K562 (cell line): ENCODE data around the gene GLUL. TPM values are rescaled to one million over a fixed set of nuclear protein-coding genes. Genes with fewer than 3 reads are reported as not detected.

Experiments used
- CBFA2T2 ChIP-seq: fragments of 450-650 bp; conservative IDR thresholded peaks from 2 replicates; pipeline ENCODE4 v1.6.1; 2017; ENCODE audit warnings: mild to moderate bottlenecking
- DDX20 ChIP-seq: fragments of 450-650 bp; IDR thresholded peaks from 2 replicates; pipeline ENCODE4 v1.6.1; 2016; ENCODE audit warnings: missing genetic modification characterization, low read depth, mild to moderate bottlenecking, missing compliant biosample characterization, moderate library complexity
- HDAC3 ChIP-seq: fragments of 450-650 bp; IDR thresholded peaks from 2 replicates; pipeline ENCODE4 v1.6.1; 2018; ENCODE audit warnings: borderline replicate concordance, mild to moderate bottlenecking, moderate library complexity; ENCODE audit not compliant: partially characterized antibody
- ILK ChIP-seq: fragments of 450-650 bp; IDR thresholded peaks from 2 replicates; pipeline ENCODE4 v1.6.1; 2016; ENCODE audit warnings: missing genetic modification characterization, low read depth, mild to moderate bottlenecking, missing compliant biosample characterization, moderate library complexity, borderline replicate concordance
- NCOA4 ChIP-seq: fragments of 450-650 bp; IDR thresholded peaks from 2 replicates; pipeline ENCODE4 v1.6.1; 2018; ENCODE audit warnings: mild to moderate bottlenecking; ENCODE audit not compliant: partially characterized antibody
- POLR2A ChIP-seq: fragments of 450-650 bp; conservative IDR thresholded peaks from 2 replicates; pipeline ENCODE4 v1.6.1; 2016
- ZNF12 ChIP-seq: sonication (generic); formaldehyde crosslinking; IDR thresholded peaks from 2 replicates; pipeline ENCODE4 v1.4.0; 2020; ENCODE audit warnings: mild to moderate bottlenecking, missing genetic modification reagents
- ZNF354B ChIP-seq: fragments of 250-450 bp; sonication (Bioruptor Pico); IDR thresholded peaks from 2 replicates; pipeline ENCODE4 v1.4.0; 2020
- ZNF384 ChIP-seq: IDR thresholded peaks from 2 replicates; pipeline ENCODE4 v1.6.1; 2012; ENCODE audit warnings: low read depth, low read length, improper control_type of control experiment
- ZNF76 ChIP-seq: fragments of 250-450 bp; sonication (Bioruptor Pico); IDR thresholded peaks from 2 replicates; pipeline ENCODE4 v1.4.0; 2020; ENCODE audit warnings: mild to moderate bottlenecking, moderate library complexity, borderline replicate concordance
- ZZZ3 ChIP-seq: fragments of 450-650 bp; IDR thresholded peaks from 2 replicates; pipeline ENCODE4 v1.6.1; 2016; ENCODE audit warnings: antibody characterized with exemption, mild to moderate bottlenecking, moderate library complexity
- polyA plus RNA-seq, 8 experiments: library from polyadenylated mRNA; depleted of rRNA in 4 of 8; stranded (reverse) in 5 of 8; unstranded in 3 of 8; fragments of >200 nt; fragmentation: Nextera tagmentation in 2 of 8; fragmentation: Illumina TruSeq in 1 of 8; extraction: Ambion mirVana in 2 of 8; extraction: Trizol in 1 of 8; gene quantifications; 2 replicates each; pipeline versions ENCODE4 v1.2.1 to v1.2.3, GENCODE V29; 2011 to 2014; ENCODE audit warnings: inconsistent platforms in 1 of 8, missing spikeins in 1 of 8
- total RNA-seq, 7 experiments: library from RNA; depleted of rRNA in 6 of 7; stranded (reverse); fragments of >200 nt in 6 of 7; fragmentation: Illumina TruSeq in 2 of 7; extraction: Trizol in 2 of 7; gene quantifications; 2 replicates each; pipeline versions ENCODE4 v1.2.1 to v1.2.3, GENCODE V29; 2011 to 2021; ENCODE audit warnings: low replicate concordance in 1 of 7
- TF ChIP-seq, protein P1 (sequence below), 2 experiments: fragments of 450-650 bp; IDR thresholded peaks; 2 replicates each; pipeline ENCODE4 v1.6.1; 2018; ENCODE audit warnings: mild to moderate bottlenecking in 2 of 2, low read depth in 1 of 2; ENCODE audit not compliant: partially characterized antibody in 2 of 2
- TF ChIP-seq, protein P2 (sequence below): sonication (generic); formaldehyde crosslinking; IDR thresholded peaks from 2 replicates; pipeline ENCODE4 v1.4.0; 2020; ENCODE audit warnings: mild to moderate bottlenecking, missing genetic modification reagents
- TF ChIP-seq, protein P3 (sequence below): fragments of 200-800 bp; sonication (Bioruptor generic); IDR thresholded peaks from 2 replicates; pipeline ENCODE4 v1.6.1; 2017; ENCODE audit warnings: missing genetic modification characterization, missing compliant biosample characterization
- TF ChIP-seq, protein P4 (sequence below): fragments of 200-400 bp; formaldehyde crosslinking; IDR thresholded peaks from 2 replicates; pipeline ENCODE4 v1.6.1; 2017; ENCODE audit warnings: mild to moderate bottlenecking, low read depth, low read length, moderate library complexity
- TF ChIP-seq, protein P5 (sequence below), 2 experiments: fragments of 200-800 bp in 1 of 2; sonication (Bioruptor generic) in 1 of 2; sonication (generic) in 1 of 2; formaldehyde crosslinking in 1 of 2; IDR thresholded peaks in 1 of 2; conservative IDR thresholded peaks in 1 of 2; 2 replicates each; pipeline versions ENCODE4 v1.5.0 to v1.6.1; 2016 to 2020; ENCODE audit warnings: missing compliant biosample characterization in 1 of 2, missing genetic modification characterization in 1 of 2, missing genetic modification reagents in 1 of 2

Gene GLUL
- total and polyA plus RNA-seq, 9 of the 15 experiments (the other 6 are each of a cell fraction or from before 2014, with no cell fraction given) = 1,088 to 4,222 (median 1,338) TPM

DNA sequence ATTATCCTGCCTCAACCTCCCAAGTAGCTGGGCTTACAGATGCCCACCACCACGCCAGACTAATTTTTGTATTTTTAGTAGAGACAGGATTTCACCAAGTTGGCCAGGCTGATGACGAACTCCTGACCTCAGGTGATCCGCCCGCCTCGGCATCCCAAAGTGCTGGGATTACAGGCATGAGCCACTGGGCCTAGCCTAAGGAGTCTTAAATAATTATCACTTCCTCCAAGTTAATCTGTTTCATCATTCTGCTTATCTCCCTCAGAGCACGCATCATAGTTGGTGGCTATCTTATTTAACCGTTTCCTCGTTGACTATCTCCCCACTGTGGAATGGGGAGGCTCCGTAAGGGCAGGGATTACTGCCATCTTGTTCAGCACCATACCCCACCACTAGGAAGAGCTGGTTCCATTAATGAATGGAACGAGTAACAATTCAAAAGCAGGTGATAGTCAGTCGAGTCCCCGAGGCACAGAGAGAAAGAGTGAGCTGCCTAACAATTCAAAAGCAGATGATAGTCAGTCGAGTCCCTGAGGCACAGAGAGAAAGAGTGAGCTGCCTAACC, 52.7 kb downstream of the GLUL start (continued):
- TF ChIP-seq, protein P1, sequence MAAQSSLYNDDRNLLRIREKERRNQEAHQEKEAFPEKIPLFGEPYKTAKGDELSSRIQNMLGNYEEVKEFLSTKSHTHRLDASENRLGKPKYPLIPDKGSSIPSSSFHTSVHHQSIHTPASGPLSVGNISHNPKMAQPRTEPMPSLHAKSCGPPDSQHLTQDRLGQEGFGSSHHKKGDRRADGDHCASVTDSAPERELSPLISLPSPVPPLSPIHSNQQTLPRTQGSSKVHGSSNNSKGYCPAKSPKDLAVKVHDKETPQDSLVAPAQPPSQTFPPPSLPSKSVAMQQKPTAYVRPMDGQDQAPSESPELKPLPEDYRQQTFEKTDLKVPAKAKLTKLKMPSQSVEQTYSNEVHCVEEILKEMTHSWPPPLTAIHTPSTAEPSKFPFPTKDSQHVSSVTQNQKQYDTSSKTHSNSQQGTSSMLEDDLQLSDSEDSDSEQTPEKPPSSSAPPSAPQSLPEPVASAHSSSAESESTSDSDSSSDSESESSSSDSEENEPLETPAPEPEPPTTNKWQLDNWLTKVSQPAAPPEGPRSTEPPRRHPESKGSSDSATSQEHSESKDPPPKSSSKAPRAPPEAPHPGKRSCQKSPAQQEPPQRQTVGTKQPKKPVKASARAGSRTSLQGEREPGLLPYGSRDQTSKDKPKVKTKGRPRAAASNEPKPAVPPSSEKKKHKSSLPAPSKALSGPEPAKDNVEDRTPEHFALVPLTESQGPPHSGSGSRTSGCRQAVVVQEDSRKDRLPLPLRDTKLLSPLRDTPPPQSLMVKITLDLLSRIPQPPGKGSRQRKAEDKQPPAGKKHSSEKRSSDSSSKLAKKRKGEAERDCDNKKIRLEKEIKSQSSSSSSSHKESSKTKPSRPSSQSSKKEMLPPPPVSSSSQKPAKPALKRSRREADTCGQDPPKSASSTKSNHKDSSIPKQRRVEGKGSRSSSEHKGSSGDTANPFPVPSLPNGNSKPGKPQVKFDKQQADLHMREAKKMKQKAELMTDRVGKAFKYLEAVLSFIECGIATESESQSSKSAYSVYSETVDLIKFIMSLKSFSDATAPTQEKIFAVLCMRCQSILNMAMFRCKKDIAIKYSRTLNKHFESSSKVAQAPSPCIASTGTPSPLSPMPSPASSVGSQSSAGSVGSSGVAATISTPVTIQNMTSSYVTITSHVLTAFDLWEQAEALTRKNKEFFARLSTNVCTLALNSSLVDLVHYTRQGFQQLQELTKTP (IDR thresholded peaks at IDR 0.05; ENCODE audit: low read depth in 1 of 2, partially characterized antibody in 2 of 2) = peak in 1 of 2 experiments; percentile 54
- TF ChIP-seq ZNF384 (no peak), ZNF76 (CRISPR knock-in tag) (peak; percentile 81; the same call in 1 of the 2 replicates), ZZZ3 (no peak), POLR2A (no peak), NCOA4 (no peak), ZNF354B (CRISPR knock-in tag) (0 out of 2 replicates have a peak, but pooled peaks have one; percentile 6), ILK (tag) (no peak), CBFA2T2 (peak; percentile 88), ZNF12 (CRISPR knock-in tag) (no peak), HDAC3 (peak; percentile 83), DDX20 (tag) (peak; percentile 75; the same call in 1 of the 2 replicates)
- TF ChIP-seq, protein P2, sequence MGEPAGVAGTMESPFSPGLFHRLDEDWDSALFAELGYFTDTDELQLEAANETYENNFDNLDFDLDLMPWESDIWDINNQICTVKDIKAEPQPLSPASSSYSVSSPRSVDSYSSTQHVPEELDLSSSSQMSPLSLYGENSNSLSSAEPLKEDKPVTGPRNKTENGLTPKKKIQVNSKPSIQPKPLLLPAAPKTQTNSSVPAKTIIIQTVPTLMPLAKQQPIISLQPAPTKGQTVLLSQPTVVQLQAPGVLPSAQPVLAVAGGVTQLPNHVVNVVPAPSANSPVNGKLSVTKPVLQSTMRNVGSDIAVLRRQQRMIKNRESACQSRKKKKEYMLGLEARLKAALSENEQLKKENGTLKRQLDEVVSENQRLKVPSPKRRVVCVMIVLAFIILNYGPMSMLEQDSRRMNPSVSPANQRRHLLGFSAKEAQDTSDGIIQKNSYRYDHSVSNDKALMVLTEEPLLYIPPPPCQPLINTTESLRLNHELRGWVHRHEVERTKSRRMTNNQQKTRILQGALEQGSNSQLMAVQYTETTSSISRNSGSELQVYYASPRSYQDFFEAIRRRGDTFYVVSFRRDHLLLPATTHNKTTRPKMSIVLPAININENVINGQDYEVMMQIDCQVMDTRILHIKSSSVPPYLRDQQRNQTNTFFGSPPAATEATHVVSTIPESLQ (CRISPR knock-in tag) = 0 out of 2 replicates have a peak, but pooled peaks have one; percentile 61
- TF ChIP-seq, protein P3, sequence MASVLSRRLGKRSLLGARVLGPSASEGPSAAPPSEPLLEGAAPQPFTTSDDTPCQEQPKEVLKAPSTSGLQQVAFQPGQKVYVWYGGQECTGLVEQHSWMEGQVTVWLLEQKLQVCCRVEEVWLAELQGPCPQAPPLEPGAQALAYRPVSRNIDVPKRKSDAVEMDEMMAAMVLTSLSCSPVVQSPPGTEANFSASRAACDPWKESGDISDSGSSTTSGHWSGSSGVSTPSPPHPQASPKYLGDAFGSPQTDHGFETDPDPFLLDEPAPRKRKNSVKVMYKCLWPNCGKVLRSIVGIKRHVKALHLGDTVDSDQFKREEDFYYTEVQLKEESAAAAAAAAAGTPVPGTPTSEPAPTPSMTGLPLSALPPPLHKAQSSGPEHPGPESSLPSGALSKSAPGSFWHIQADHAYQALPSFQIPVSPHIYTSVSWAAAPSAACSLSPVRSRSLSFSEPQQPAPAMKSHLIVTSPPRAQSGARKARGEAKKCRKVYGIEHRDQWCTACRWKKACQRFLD (CRISPR knock-in tag) = peak; percentile 60
- TF ChIP-seq, protein P4, sequence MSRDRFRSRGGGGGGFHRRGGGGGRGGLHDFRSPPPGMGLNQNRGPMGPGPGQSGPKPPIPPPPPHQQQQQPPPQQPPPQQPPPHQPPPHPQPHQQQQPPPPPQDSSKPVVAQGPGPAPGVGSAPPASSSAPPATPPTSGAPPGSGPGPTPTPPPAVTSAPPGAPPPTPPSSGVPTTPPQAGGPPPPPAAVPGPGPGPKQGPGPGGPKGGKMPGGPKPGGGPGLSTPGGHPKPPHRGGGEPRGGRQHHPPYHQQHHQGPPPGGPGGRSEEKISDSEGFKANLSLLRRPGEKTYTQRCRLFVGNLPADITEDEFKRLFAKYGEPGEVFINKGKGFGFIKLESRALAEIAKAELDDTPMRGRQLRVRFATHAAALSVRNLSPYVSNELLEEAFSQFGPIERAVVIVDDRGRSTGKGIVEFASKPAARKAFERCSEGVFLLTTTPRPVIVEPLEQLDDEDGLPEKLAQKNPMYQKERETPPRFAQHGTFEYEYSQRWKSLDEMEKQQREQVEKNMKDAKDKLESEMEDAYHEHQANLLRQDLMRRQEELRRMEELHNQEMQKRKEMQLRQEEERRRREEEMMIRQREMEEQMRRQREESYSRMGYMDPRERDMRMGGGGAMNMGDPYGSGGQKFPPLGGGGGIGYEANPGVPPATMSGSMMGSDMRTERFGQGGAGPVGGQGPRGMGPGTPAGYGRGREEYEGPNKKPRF = no peak
- TF ChIP-seq, protein P5, sequence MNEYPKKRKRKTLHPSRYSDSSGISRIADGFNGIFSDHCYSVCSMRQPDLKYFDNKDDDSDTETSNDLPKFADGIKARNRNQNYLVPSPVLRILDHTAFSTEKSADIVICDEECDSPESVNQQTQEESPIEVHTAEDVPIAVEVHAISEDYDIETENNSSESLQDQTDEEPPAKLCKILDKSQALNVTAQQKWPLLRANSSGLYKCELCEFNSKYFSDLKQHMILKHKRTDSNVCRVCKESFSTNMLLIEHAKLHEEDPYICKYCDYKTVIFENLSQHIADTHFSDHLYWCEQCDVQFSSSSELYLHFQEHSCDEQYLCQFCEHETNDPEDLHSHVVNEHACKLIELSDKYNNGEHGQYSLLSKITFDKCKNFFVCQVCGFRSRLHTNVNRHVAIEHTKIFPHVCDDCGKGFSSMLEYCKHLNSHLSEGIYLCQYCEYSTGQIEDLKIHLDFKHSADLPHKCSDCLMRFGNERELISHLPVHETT (CRISPR knock-in tag; conservative IDR thresholded peaks at IDR 0.05 in 1 of 2, IDR thresholded peaks at IDR 0.05 in 1 of 2) = no peak
